Muscle of back (tissue), 11 donors: ENCODE data around the gene MPV17L2. TPM values are rescaled to one million over a fixed set of nuclear protein-coding genes. Genes with fewer than 3 reads are reported as not detected.
A peak's percentile ranks its signal among the peaks of the same experiment; 100 is the strongest.

Experiments
- DNase-seq, 3 donors: peaks; one replicate each; pipeline versions ENCODE4 v3.0.0 to v3.0.0-alpha.2; 2013
- polyA plus RNA-seq, 10 donors: library from polyadenylated mRNA; unstranded; fragments of 120-200 nt; gene quantifications; one replicate each; pipeline ENCODE4 v1.2.1, GENCODE V29; 2013; ENCODE audit not compliant: insufficient read length in 10 of 10

The MPV17L2 gene
- polyA plus RNA-seq, 10 donors: 4.3 to 7.6 (median 5.2) TPM

GRCh38 chr19:18232540-18233223, 39.7 kb downstream of the MPV17L2 start:
- no peak for DNase-seq

- DNase-seq: peak in 2 of 3 donors; percentile 53 to 75
Observed at GRCh38 chr19:18233224-18233825, 40.3 kb downstream of the MPV17L2 start.

GRCh38 chr19:18234194-18234593, 41.2 kb downstream of the MPV17L2 start:
- DNase-seq: no peak

GRCh38 chr19:18239303-18239702, 46.3 kb downstream of the MPV17L2 start:
- no peak for DNase-seq

- DNase-seq: no peak
Observed at GRCh38 chr19:18245297-18245696, 52.3 kb downstream of the MPV17L2 start.

Other genes starting within 250 kb of the MPV17L2 start
- 1 to 10 TPM in 6 of 10 donors, under 1 TPM in 4; 0.43 to 3.4 (median 1.3) TPM for gene KCNN1, start 226.1 kb upstream of the MPV17L2 start, polyA plus RNA-seq
- gene ARRDC2, start 185.0 kb upstream of the MPV17L2 start, polyA plus RNA-seq: 1 to 10 TPM; 3.6 to 5.9 (median 4.7) TPM
- 1 to 10 TPM in 1 of 10 donors, under 1 TPM in 9; 0.10 to 1.6 (median 0.39) TPM for gene IL12RB1, start 106.3 kb upstream of the MPV17L2 start, polyA plus RNA-seq
- 10 to 100 TPM in 1 of 10 donors, 1 to 10 TPM in 9; 5.7 to 13.6 (median 8.8) TPM for gene MAST3, start 95.4 kb upstream of the MPV17L2 start, polyA plus RNA-seq
- gene PIK3R2, start 40.1 kb upstream of the MPV17L2 start, polyA plus RNA-seq: 10 to 100 TPM; 35.8 to 49.1 (median 43.4) TPM
- 1 to 10 TPM in 4 of 10 donors, under 1 TPM in 3, not detected in 3; 0.50 to 1.8 (median 1.1) TPM for gene IFI30, start 19.4 kb upstream of the MPV17L2 start, polyA plus RNA-seq
- gene RAB3A, start 10.8 kb downstream of the MPV17L2 start, polyA plus RNA-seq: 1 to 10 TPM; 2.4 to 4.3 (median 3.7) TPM
- 1 to 10 TPM in 9 of 10 donors, under 1 TPM in 1; 0.99 to 5.0 (median 2.7) TPM for gene PDE4C, start 33.2 kb downstream of the MPV17L2 start, polyA plus RNA-seq
- gene IQCN, start 81.2 kb downstream of the MPV17L2 start, polyA plus RNA-seq: 1 to 10 TPM; 1.5 to 5.5 (median 3.0) TPM
- gene JUND, start 88.4 kb downstream of the MPV17L2 start, polyA plus RNA-seq: 100 to 1,000 TPM in 7 of 10 donors, 10 to 100 TPM in 3; 78.2 to 184 (median 137) TPM
- gene LSM4, start 129.9 kb downstream of the MPV17L2 start, polyA plus RNA-seq: 100 to 1,000 TPM in 1 of 10 donors, 10 to 100 TPM in 9; 65.1 to 100 (median 78.1) TPM
- 10 to 100 TPM in 5 of 10 donors, 1 to 10 TPM in 5; 8.6 to 15.8 (median 10.2) TPM for gene PGPEP1, start 147.4 kb downstream of the MPV17L2 start, polyA plus RNA-seq
- gene GDF15, start 192.9 kb downstream of the MPV17L2 start, polyA plus RNA-seq: 1 to 10 TPM in 3 of 10 donors, under 1 TPM in 7; 0.26 to 1.8 (median 0.84) TPM
- gene LRRC25, start 204.4 kb downstream of the MPV17L2 start, polyA plus RNA-seq: 1 to 10 TPM; 1.0 to 2.5 (median 1.5) TPM
- 100 to 1,000 TPM in 3 of 10 donors, 10 to 100 TPM in 7; 65.2 to 124 (median 96.0) TPM for gene SSBP4, start 226.2 kb downstream of the MPV17L2 start, polyA plus RNA-seq
- 100 to 1,000 TPM in 9 of 10 donors, 10 to 100 TPM in 1; 99.2 to 163 (median 127) TPM for gene ISYNA1, start 244.9 kb downstream of the MPV17L2 start, polyA plus RNA-seq